ENCODE data around the gene PODXL2.

- no peak for TF ChIP-seq CTCF (IDR thresholded peaks at IDR 0.05; ENCODE audit: insufficient read depth, low read depth, low read length)
- TF ChIP-seq EZH2 (IDR thresholded peaks at IDR 0.05; ENCODE audit: insufficient read depth, low read length) = no peak
Measured at GRCh38 chr3:127675651-127676391, 46.8 kb downstream of the PODXL2 start.

All from astrocyte (in vitro differentiated cells and primary cell).